HepG2 (cell line): Measurements from ENCODE around the gene MGARP.

Experiments used
- CBFB ChIP-seq: sonication (generic); formaldehyde crosslinking; IDR thresholded peaks from 2 replicates; pipeline ENCODE4 v1.4.0; 2020; ENCODE audit warnings: missing genetic modification reagents
- CTCF ChIP-seq: sonication (generic); formaldehyde crosslinking; IDR thresholded peaks from 2 replicates; pipeline ENCODE4 v1.5.0; 2020; ENCODE audit warnings: mild to moderate bottlenecking, missing genetic modification reagents, moderate library complexity
- HDAC6 ChIP-seq: fragments of 200-600 bp; sonication (generic); IDR thresholded peaks from 2 replicates; pipeline ENCODE4 v1.7.0; 2017; ENCODE audit warnings: mild to moderate bottlenecking, antibody characterized with exemption, low read length, low read depth
- JUN ChIP-seq: sonication (generic); formaldehyde crosslinking; IDR thresholded peaks from 2 replicates; pipeline ENCODE4 v1.4.0; 2020; ENCODE audit warnings: mild to moderate bottlenecking, missing genetic modification reagents
- SP2 ChIP-seq: sonication (generic); formaldehyde crosslinking; IDR thresholded peaks from 2 replicates; pipeline ENCODE4 v1.5.1; 2020; ENCODE audit warnings: mild to moderate bottlenecking, missing genetic modification reagents
- SUZ12 ChIP-seq: fragments of 150-350 bp; IDR thresholded peaks from 2 replicates; pipeline ENCODE4 v1.6.1; 2014; ENCODE audit warnings: low read depth, low read length
- YY1 ChIP-seq: IDR thresholded peaks from 2 replicates; pipeline ENCODE4 v1.6.1; 2011; ENCODE audit warnings: low read length, low read depth, moderate library complexity, mild to moderate bottlenecking; ENCODE audit not compliant: insufficient read depth, insufficient replicate concordance
- ZBTB1 ChIP-seq: sonication (generic); formaldehyde crosslinking; IDR thresholded peaks from 2 replicates; pipeline ENCODE4 v1.4.0; 2020; ENCODE audit warnings: missing genetic modification reagents, borderline replicate concordance
- ZNF574 ChIP-seq: sonication (generic); formaldehyde crosslinking; IDR thresholded peaks from 2 replicates; pipeline ENCODE4 v1.4.0; 2020; ENCODE audit warnings: missing genetic modification reagents
- TF ChIP-seq, protein P1 (sequence below): sonication (generic); formaldehyde crosslinking; IDR thresholded peaks from 2 replicates; pipeline ENCODE4 v1.4.0; 2020; ENCODE audit warnings: missing genetic modification reagents
- TF ChIP-seq, protein P2 (sequence below): sonication (generic); formaldehyde crosslinking; IDR thresholded peaks from 2 replicates; pipeline ENCODE4 v1.4.0; 2020; ENCODE audit warnings: low read depth, missing genetic modification reagents

DNA sequence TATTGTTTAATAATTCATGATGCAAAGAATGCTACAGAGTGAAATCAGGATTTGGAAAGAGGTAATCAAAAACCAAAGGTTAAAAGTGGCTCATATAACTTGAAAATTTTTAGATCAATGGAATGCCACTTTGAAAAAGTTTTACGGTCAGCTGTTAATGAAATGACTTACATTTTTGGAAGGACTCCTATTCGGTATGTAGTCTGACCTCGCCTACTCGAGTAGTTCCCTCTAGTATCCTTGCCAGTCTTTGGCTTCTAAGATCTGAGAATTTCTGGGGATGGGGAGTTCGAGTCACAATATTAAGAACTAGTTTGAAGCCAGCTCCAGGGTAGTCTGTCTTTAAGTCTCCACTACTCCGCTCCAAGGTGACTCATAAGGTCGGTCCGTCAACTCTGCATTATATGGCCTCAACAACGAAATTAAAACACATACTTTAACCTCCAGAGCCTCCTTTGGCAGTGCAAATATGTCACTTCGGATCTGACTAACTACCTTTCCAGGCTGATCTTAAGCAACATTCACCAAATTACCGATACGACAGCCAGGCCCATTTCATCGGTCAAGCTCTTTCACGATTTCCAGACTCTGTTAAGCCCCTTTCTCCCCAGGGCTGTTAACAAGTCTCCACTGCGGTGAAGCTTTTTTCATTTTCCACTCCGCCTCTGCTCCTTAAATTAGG is 20.5 kb upstream of the MGARP start:
- TF ChIP-seq, protein P1, sequence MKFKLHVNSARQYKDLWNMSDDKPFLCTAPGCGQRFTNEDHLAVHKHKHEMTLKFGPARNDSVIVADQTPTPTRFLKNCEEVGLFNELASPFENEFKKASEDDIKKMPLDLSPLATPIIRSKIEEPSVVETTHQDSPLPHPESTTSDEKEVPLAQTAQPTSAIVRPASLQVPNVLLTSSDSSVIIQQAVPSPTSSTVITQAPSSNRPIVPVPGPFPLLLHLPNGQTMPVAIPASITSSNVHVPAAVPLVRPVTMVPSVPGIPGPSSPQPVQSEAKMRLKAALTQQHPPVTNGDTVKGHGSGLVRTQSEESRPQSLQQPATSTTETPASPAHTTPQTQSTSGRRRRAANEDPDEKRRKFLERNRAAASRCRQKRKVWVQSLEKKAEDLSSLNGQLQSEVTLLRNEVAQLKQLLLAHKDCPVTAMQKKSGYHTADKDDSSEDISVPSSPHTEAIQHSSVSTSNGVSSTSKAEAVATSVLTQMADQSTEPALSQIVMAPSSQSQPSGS (CRISPR knock-in tag) = no peak
- TF ChIP-seq CTCF (CRISPR knock-in tag) (no peak), SUZ12 (no peak), YY1 (no peak), JUN (no peak), ZNF574 (CRISPR knock-in tag) (no peak), ZBTB1 (CRISPR knock-in tag) (no peak), HDAC6 (no peak), CBFB (CRISPR knock-in tag) (no peak; the same call in 1 of the 2 replicates), SP2 (CRISPR knock-in tag) (no peak)
- TF ChIP-seq, protein P2, sequence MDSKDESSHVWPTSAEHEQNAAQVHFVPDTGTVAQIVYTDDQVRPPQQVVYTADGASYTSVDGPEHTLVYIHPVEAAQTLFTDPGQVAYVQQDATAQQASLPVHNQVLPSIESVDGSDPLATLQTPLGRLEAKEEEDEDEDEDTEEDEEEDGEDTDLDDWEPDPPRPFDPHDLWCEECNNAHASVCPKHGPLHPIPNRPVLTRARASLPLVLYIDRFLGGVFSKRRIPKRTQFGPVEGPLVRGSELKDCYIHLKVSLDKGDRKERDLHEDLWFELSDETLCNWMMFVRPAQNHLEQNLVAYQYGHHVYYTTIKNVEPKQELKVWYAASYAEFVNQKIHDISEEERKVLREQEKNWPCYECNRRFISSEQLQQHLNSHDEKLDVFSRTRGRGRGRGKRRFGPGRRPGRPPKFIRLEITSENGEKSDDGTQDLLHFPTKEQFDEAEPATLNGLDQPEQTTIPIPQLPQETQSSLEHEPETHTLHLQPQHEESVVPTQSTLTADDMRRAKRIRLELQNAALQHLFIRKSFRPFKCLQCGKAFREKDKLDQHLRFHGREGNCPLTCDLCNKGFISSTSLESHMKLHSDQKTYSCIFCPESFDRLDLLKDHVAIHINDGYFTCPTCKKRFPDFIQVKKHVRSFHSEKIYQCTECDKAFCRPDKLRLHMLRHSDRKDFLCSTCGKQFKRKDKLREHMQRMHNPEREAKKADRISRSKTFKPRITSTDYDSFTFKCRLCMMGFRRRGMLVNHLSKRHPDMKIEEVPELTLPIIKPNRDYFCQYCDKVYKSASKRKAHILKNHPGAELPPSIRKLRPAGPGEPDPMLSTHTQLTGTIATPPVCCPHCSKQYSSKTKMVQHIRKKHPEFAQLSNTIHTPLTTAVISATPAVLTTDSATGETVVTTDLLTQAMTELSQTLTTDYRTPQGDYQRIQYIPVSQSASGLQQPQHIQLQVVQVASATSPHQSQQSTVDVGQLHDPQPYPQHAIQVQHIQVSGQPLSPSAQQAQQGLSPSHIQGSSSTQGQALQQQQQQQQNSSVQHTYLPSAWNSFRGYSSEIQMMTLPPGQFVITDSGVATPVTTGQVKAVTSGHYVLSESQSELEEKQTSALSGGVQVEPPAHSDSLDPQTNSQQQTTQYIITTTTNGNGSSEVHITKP = no peak
